ENCODE results near the gene CCL8.

CCL8 gene

DNA sequence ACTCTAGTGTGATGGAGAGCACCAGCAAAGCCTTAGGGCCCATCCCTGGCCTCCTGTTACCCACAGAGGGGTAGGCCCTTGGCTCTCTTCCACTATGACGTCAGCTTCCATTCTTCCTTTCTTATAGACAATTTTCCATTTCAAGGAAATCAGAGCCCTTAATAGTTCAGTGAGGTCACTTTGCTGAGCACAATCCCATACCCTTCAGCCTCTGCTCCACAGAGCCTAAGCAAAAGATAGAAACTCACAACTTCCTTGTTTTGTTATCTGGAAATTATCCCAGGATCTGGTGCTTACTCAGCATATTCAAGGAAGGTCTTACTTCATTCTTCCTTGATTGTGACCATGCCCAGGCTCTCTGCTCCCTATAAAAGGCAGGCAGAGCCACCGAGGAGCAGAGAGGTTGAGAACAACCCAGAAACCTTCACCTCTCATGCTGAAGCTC is at the start of gene CCL8:
Gene CCL8 (plus strand): TSS at position 397 of the 445 bp plus-strand sequence. CDS start 67 bp downstream, outside the sequence.
- DNase-seq, result peak; percentile 85

DNA sequence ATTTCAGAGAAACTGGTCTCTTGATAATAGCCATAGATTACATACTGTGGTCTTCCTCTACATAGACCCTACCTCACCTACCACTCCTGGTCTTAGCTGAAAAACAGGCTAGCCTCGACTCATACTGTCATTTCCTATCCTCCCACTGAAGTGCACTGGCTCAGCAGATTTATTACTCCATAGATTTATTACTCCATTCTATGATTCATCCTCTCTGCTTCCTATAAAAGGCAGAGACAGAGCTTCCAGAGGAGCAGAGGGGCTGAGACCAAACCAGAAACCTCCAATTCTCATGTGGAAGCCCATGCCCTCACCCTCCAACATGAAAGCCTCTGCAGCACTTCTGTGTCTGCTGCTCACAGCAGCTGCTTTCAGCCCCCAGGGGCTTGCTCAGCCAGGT is 49.3 kb upstream of the CCL8 start, which contains the start of gene CCL7:
Gene CCL7 (plus strand): TSS at position 253 of the 400 bp plus-strand sequence. CDS start 70 bp downstream, at position 323.
- peak; percentile 91 for DNase-seq

DNA sequence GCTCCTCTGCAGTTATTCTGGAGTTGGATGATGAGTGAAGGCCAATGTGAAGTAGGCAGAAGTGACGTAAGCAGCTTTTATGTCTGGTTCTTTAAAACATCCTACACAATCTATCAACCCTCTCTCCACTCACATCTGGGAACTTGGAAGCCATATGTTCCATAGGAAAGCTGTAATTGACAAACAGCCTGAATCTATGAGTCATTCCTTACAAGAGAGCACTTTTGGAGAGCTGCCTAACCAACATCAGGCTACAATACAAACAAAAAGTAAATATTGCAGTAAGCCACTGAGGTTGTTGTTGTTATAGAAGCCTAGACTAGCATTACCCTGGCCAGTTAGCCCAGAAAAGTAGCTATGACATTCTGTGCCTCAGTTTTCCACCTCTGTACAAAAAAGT is 43.4 kb upstream of the CCL8 start:
- peak; percentile 65 for DNase-seq

DNA sequence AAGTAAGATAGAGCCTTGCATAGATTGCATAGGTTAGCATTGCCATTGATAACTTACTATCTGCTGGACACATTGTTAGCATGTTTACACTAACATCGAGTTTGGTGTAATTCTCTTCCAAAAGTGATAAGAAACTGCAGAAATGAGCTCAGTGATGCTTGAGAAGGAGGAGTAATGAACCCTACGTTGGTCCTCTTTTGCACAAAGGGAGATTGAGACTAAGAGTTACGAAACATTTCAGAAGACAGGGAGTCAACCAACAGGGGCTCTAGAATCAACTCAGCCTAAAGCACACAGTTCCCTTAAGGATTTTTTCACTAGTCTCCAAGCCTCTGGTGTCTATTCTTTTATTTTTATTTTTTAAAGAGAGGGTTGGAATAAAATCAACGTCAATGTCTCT is 42.4 kb upstream of the CCL8 start:
- no peak for DNase-seq

DNA sequence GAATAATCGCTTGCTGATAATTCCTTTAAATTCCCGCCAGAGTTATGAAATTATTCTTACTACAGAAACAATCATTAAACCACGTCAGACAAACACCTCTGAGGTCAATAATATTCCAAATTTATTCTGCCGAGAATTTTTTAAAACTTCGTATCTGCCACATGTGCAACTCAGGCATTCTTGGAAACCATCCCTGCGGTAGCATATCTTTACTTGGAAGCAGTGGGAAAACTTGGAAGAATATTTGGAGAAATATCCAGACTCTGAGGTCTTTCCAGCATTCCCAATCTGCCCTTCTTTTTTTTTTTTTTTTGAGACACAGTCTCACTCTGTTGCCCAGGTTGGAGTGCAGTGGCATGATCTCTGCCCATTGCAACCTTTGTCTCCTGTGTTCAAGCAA is 35.7 kb upstream of the CCL8 start:
- DNase-seq, result no peak

DNA sequence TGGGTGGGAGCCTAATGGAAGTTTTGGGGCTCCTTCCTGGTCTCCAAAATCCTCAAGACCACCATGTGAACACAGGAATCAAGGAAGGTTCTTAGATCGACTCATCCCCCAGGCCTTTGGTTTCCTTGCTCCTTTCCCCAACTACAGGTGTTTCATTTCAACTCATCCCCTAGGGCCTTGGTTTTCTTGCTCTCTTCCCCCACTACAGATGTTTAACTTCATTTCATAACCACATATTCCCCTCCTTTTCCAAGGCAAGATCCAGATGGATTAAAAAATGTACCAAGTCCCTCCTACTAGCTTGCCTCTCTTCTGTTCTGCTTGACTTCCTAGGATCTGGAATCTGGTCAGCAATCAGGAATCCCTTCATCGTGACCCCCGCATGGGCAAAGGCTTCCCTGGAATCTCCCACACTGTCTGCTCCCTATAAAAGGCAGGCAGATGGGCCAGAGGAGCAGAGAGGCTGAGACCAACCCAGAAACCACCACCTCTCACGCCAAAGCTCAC is 33.9 kb upstream of the CCL8 start, which contains the start of gene CCL11:
Gene CCL11 (plus strand): TSS at position 457 of the 507 bp plus-strand sequence. CDS start 67 bp downstream, outside the sequence.
- DNase-seq, result no peak

DNA sequence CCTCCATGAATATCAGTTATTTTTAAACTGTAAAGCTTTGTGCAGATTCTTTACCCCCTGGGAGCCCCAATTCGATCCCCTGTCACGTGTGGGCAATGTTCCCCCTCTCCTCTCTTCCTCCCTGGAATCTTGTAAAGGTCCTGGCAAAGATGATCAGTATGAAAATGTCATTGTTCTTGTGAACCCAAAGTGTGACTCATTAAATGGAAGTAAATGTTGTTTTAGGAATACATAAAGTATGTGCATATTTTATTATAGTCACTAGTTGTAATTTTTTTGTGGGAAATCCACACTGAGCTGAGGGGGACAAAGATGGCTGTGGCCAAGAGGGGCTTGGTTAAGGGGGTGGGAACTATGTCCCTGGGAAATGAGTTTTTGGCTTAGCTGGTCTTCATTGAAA is 31.4 kb upstream of the CCL8 start:
- DNase-seq, result no peak

DNA sequence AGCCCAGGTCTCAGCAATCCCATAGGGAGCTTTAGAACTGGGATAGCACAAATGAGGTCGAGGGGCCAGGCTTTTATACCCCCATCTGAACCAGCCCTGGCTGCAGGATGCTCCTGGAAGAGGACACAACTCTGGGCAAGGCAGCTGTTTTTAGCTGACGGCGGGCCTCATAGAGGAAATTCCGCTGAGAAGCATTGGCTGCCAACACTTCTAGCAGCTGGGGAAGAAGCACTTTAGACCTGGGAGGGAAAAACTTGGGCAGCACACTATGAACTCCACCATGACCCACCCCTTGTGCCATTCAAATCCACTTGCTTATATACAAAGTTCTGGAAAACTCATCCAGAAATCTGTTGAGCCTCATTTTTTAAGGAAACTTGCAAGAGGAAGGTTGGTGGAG is 28.6 kb upstream of the CCL8 start:
- DNase-seq, result no peak

DNA sequence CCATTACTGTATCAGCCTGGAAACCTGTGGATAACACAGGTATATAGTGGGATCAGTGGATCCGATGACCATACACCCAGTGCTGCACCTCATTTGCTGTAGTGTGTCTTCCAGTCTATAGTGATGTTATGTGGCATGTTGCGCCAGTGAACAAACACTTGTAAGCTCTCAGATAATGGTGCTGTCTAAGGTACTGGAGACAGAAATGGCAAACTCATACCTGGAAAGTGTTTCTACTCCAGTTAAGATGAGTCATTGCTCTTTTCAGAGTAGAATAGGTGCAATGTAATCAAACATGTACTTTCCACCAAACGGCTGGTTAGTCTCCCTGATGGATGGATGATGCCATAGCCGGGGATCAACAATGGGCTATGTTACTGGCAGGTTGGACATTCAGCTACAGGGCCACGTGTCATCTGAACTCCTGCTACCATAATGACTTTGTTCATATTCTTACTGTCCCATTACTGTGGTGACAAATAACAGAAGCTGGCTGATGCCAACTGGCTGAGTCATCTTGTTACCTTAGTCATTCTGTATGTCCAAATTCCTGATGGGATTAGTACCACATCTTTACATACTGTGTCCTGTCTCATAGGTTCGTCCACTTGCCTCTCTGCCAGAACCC is 27.4 kb upstream of the CCL8 start:
- peak; percentile 43 for DNase-seq

DNA sequence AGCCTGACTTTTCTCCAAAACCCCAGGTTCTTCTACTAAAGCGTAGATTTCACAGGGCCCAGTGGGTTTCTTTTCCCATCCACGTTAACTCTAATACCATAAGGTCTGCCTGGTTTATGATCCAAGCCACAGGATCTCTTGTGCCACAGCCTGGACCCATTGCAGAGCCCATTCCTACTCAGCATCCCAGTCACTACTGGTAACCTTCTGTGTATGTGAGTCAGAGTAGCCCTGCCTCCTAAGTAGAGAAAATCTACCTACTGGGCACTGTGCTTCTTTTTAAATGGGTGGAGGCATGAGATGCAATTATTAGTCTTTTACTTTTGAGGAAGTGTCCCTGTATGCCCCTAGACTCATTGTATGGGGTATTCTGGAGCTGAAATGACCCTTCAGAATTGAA is 20.2 kb upstream of the CCL8 start:
- no peak for DNase-seq

DNA sequence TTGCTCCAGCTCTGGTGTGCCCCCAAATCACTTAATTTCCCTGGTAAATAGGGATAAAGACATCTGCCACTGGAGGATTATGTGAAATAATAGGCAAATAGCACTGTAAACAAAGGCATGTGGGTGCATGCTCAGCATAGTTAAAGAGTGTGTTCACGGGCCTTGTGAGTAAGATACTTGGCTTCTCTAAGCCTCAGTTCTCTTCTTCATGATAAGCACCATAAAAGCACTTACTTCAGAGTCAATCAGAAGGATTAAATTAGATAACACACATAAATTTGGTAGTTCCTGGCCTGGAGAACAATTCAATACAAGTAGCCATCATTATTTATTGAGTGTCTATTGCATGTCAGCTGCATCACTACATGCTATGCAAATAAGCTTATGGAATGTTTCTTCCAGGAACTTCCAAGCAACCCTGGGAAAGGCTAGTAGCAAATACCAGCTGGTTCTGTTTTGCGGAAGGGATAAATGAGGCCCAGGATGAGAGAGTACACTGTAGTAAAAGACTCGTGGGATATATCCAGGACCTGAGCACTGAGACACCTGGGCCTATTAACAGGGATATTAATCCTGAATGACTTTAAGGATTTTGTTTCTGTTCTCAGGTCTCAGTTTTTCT is 19.2 kb upstream of the CCL8 start:
- DNase-seq, result no peak

DNA sequence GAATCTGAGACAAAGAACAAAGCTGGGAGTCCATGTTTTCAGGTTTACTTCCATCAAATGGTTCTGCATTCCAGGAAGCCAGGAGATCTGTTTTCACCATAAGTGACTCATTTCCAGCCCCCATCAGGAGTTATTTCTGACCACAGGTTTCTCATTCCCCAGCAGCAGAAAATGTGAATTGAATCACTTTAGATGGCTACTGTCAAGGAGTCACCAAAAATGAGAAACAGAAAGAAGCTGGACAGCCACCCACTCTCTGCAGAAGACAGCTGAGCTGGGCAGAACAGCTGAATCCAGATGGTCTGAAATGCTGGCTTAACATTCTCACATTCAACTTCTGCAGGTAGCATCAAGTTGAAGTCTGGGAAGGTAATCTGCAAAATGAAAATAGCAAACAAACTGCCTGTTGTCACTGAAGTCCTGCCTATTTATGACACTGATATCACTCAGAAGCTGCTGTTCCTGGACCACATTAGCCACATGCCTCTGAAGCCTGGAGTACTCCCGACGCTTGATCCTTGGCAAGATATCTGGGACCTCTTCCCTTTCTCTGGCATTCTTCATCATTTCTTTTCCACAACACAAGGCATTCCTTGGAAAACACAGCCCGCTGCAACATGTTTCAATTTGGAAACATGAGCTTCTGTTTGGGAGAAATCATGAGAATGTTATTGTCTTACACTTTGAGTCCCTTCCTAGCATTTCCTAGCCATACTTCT is 18.4 kb upstream of the CCL8 start:
- peak; percentile 85 for DNase-seq

DNA sequence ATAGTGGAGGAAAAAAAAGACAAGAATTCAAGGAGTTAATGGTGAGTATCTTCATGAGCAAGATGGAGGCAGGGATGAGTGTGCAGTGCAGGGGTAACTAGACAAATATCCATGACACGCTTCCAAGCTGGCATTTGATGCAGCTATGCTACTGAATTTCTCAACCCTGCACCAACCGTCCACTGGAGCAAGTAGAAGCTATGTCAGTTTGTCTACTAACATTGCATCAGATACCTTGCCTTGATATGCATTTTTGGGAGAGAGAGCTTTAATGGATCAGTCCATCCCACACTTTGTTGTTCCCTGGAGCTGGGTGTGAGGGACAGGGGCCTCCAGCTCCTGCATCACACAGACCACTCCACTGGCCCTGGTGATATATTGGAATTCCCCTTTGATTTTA is 17.2 kb upstream of the CCL8 start:
- no peak for DNase-seq

DNA sequence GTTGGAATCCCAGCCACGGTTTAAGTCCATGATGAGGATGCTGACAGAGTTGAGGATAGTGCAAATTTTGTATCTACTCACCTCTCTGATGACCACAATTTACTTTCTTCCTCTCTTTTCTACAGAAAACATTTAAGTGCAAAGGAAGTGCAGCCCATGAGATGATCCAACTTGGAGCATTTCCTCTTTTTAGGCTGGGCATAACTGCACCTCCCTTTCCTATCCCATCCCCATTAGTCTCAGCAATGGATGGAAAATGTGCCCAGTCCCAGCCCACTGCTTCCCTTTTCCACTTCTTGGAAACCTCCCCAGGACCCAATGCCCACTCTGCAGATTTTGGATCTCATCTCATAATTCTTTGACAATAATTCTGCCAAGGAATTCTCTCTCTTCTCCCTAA is 16.6 kb upstream of the CCL8 start:
- DNase-seq, result peak; percentile 69

DNA sequence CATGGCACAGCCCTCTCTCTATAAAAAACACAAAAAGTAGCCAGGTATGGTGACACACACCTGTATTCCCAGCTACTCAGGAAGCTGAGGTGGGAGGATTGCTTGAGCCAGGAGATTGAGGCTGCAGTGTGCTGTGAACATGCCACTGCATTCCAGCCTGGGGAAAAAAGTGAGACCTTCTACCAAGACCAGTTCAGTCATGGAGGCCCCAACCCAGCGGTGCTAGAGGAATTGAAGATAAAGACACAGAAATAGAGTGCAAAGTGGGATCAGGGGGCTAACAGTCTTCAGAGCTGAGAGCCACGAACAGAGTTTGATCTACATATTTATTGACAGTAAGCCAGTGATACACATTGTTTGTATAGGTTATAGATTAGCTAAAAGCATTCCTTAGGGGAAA is 15.6 kb upstream of the CCL8 start:
- no peak for DNase-seq

DNA sequence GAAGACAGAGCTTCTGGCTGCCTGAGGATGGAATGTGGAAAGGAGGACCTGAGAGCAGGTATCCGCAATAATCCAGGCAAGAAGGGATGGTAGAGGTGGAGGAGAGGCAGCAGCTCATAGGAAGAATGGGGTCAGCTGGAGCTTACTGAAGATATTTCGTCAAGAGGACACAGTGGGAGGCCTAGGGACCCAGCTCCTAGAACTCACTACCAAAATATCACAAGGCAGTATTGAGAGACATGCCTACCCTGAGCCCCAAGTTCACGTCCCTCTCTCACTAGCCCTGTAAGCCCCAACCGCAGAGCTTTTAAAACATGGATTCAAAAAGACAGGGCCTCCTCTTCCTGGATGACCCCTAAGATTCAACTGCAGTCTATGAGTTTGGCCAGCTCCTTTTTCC is 14.2 kb upstream of the CCL8 start:
- no peak for DNase-seq

DNA sequence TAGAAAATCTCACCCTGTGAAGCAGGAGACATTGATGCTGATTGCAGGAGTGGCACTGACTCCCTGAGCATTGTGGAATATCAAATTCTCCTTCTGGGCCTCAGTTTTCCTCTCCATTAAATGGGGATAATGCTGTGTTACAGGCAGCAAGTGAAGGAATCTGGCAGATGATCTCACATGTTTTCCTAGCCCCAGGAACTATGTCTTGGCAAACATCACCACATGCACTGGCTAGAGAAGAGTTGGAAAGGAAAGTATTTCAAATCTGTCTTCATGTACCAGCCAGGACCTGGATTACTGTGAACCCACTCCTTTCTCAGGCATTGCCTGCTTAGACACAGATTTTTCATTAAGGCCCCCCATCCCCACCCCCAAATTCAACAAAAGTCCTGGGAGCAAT is 13.6 kb upstream of the CCL8 start:
- DNase-seq, result no peak

DNA sequence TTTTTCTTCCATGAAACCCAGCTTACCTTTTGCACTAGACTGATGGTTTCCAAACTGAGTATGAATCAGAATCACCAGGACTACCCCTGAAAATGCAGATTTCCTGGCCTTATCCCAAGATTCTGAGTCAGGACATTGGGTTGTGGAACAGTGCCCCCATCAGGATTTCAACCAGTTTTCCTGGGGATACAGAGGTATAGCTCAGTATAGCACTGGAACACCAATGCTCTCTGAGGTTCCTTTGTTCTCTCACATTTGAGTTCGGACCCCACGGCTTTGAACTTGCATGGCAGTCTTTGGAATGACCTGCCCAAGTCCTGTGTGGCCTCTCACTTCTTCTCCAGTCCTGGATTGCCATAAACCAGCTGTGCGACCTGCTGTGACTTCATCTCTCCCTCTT is 12.8 kb upstream of the CCL8 start:
- peak; percentile 74 for DNase-seq

DNA sequence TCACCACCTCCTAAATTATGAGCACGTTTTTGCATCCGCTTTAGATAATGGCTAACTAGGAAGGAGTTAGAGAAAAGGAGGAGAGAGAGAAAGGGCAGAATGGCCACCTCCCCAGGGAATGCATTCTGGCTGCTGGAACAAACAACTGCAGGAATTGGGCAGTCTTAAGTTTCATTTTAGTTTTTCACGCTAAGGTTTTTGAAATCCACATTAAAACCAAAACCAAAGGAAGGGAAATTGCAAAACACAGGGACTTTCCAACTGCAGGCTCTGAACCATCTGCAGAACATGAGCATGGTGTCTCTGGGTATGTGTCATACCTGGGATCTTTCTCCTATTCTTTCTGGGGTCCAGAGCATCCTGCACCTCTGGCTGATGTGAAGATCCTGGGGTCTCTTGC is 12.1 kb upstream of the CCL8 start:
- peak; percentile 96 for DNase-seq

DNA sequence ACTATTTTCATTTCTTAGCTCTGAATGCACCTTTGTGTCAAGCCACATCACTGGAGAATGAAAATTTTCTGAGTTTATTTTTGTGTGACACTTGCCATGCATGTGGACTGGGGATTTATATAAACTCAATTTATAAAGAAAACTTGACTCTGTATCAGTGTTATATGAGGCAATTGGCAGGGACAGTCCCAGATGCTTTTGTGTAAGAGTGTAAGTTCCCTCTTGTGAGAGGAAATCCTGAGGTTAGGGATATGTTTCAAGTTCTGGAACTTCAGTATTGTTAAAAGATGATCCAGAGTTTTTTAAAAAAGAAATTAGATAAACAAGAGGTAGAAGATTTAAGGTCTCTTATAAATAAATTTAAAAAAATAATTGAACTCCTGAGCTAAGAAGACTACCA is 10.9 kb upstream of the CCL8 start:
- peak; percentile 93 for DNase-seq

DNA sequence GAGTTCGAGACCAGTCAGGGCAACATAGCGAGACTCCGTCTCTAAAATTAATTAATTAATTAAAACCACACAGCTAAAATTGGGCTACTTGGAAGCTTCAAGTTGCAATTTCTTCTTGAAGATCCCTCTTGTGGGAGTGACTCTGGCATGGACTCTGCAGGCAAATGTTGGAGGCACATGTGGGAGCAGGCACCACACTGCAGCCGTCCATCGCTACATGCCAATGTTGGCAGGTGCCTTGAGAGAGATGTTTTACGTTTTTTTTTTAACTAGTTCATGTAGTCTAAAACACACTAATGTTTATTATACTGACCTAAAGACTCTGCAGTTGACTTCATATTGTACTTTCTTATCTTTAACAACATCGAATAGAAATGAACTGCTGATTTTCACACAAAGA is 7.9 kb upstream of the CCL8 start:
- no peak for DNase-seq

DNA sequence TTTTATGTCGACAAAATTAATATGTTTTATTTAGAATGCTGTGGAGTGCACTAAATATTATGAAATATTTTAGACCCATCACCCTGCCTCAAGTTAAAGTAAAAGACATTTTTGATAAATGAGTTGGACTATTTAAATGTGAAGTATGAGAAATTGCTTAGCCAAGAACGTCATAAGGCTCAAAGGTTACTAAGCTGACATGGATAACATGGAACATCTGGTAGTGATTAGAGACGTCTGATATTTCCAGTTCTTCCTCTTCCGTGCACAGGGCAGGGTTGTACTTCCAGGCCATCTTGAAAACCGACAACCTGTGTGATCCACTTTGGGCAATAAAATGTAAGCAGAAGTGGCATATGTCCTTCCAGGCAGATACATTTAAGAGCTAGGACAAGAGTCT is 7.2 kb upstream of the CCL8 start:
- no peak for DNase-seq

DNA sequence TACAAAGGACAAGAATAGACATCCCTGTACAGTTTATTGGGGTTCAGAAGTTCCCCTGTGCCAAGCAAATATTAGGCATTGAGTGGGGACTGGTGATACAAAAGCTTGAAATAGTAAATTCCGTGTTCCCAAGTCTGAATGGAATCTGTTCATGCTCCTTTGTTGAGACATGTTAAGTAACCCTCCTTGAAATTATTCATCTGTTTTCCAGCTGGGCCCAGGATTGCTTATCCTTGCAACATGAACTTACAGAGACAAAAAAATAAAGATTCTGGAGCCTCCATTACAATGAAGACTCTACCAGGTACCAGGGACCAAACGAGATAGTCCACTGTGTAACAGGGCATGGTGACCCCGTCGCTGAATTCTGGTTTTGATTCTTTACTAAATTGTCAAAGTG is 6.1 kb upstream of the CCL8 start:
- DNase-seq, result no peak

DNA sequence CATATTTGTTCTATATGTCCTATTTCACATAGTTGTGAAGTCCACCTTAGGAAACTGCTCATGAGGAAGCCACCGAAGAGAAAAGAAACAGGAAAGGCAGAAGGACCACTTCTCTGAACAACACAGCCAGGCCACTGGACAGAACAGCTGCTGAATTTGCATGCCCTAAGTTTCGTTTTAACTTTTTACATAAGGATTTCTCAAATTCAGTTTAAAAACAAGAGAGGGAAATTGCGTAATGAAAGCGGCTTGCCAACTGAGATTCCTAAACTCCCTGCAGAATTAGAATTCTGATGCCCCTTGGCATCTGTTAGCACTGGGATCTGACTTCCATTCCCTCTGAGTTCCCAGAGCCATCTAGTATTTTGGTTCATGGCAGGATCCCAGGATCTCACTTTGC is 5.0 kb upstream of the CCL8 start:
- DNase-seq, result peak; percentile 98

All from inflammatory macrophage treated with lipopolysaccharide for 4 hours (primary cell).